Measurements from ENCODE around the gene HOXA4.

Gene HOXA4

GRCh38 chr7:27147199-27148030 lies 16.9 kb upstream of the HOXA4 start, which contains the start of gene HOXA6:
TSS of gene HOXA6 (minus strand) at chr7:27147774. CDS start at chr7:27147749, 25 bp downstream.
- DNase-seq (ENCODE audit: low read depth in 2 of 3, low spot score in 1 of 3) = no peak

GRCh38 chr7:27146491-27147198 lies 16.1 kb upstream of the HOXA4 start:
- DNase-seq (ENCODE audit: low read depth in 2 of 3, low spot score in 1 of 3) = no peak

GRCh38 chr7:27145914-27146412 lies 15.4 kb upstream of the HOXA4 start:
- no peak for DNase-seq (ENCODE audit: low read depth in 2 of 3, low spot score in 1 of 3)

- DNase-seq (ENCODE audit: low read depth in 2 of 3, low spot score in 1 of 3) = no peak
Measured at GRCh38 chr7:27145165-27145913, 14.8 kb upstream of the HOXA4 start.

GRCh38 chr7:27144781-27145164 lies 14.2 kb upstream of the HOXA4 start:
- DNase-seq (ENCODE audit: low read depth in 2 of 3, low spot score in 1 of 3) = no peak

GRCh38 chr7:27143950-27144780 lies 13.6 kb upstream of the HOXA4 start:
- DNase-seq (ENCODE audit: low read depth in 2 of 3, low spot score in 1 of 3) = no peak

GRCh38 chr7:27143023-27143949 lies 12.7 kb upstream of the HOXA4 start, which contains the start of gene HOXA5:
TSS of gene HOXA5 (minus strand) at chr7:27143681. CDS start at chr7:27143607, 74 bp downstream.
- DNase-seq (ENCODE audit: low read depth in 2 of 3, low spot score in 1 of 3) = no peak

- no peak for DNase-seq (ENCODE audit: low read depth in 2 of 3, low spot score in 1 of 3)
Measured at GRCh38 chr7:27142580-27143022, 12.0 kb upstream of the HOXA4 start.

- no peak for DNase-seq (ENCODE audit: low read depth in 2 of 3, low spot score in 1 of 3)
Measured at GRCh38 chr7:27141923-27142579, 11.5 kb upstream of the HOXA4 start.

- no peak for DNase-seq (ENCODE audit: low read depth in 2 of 3, low spot score in 1 of 3)
Measured at GRCh38 chr7:27141137-27141922, 10.8 kb upstream of the HOXA4 start.

GRCh38 chr7:27140126-27140857 lies 9.7 kb upstream of the HOXA4 start:
- no peak for DNase-seq (ENCODE audit: low read depth in 2 of 3, low spot score in 1 of 3)

GRCh38 chr7:27139334-27140125 lies 9.0 kb upstream of the HOXA4 start:
- no peak for DNase-seq (ENCODE audit: low read depth in 2 of 3, low spot score in 1 of 3)

GRCh38 chr7:27138985-27139333 lies 8.4 kb upstream of the HOXA4 start:
- DNase-seq (ENCODE audit: low read depth in 2 of 3, low spot score in 1 of 3) = no peak

GRCh38 chr7:27138472-27138871 lies 7.9 kb upstream of the HOXA4 start:
- DNase-seq (ENCODE audit: low read depth in 2 of 3, low spot score in 1 of 3) = no peak

GRCh38 chr7:27137640-27138315 lies 7.2 kb upstream of the HOXA4 start:
- DNase-seq (ENCODE audit: low read depth in 2 of 3, low spot score in 1 of 3) = no peak

GRCh38 chr7:27134392-27134791 lies 3.8 kb upstream of the HOXA4 start:
- DNase-seq (ENCODE audit: low read depth in 2 of 3, low spot score in 1 of 3) = no peak
